HG03045 (cell line): Measurements from ENCODE around the gene WDR88.

ENCODE experiments used
- ATAC-seq: cut with Tn5 transposase; IDR thresholded peaks from one replicate; pipeline ENCODE4 v1.9.1; 2021; ENCODE audit warnings: mild to moderate bottlenecking, moderate library complexity; ENCODE audit not compliant: unreplicated experiment

The WDR88 gene

GRCh38 chr19:33196446-33197193 is 64.7 kb downstream of the WDR88 start:
- no peak for ATAC-seq

GRCh38 chr19:33197591-33198000 is 65.7 kb downstream of the WDR88 start:
- no peak for ATAC-seq

GRCh38 chr19:33198169-33198568 is 66.3 kb downstream of the WDR88 start:
- ATAC-seq: no peak

GRCh38 chr19:33199441-33200265 is 67.7 kb downstream of the WDR88 start:
- ATAC-seq: no peak

- ATAC-seq: no peak
Observed at GRCh38 chr19:33201473-33201872, 69.6 kb downstream of the WDR88 start.

- no peak for ATAC-seq
Observed at GRCh38 chr19:33201886-33202545, 70.1 kb downstream of the WDR88 start.

- no peak for ATAC-seq
Observed at GRCh38 chr19:33202546-33203507, 70.9 kb downstream of the WDR88 start.

GRCh38 chr19:33203529-33203928 is 71.6 kb downstream of the WDR88 start:
- ATAC-seq: no peak

- ATAC-seq: no peak
Observed at GRCh38 chr19:33204136-33204973, 72.4 kb downstream of the WDR88 start.

GRCh38 chr19:33205110-33205509 is 73.2 kb downstream of the WDR88 start:
- no peak for ATAC-seq

- ATAC-seq: no peak
Observed at GRCh38 chr19:33205531-33206260, 73.8 kb downstream of the WDR88 start.

GRCh38 chr19:33206261-33207039 is 74.5 kb downstream of the WDR88 start:
- no peak for ATAC-seq

GRCh38 chr19:33207040-33207620 is 75.2 kb downstream of the WDR88 start:
- ATAC-seq: no peak

GRCh38 chr19:33207903-33208302 is 76.0 kb downstream of the WDR88 start:
- no peak for ATAC-seq

GRCh38 chr19:33208371-33208895 is 76.5 kb downstream of the WDR88 start:
- ATAC-seq: no peak

- no peak for ATAC-seq
Observed at GRCh38 chr19:33208904-33209849, 77.3 kb downstream of the WDR88 start.
